Measurements from ENCODE around the gene CSTA. TPM values are rescaled to one million over a fixed set of nuclear protein-coding genes. Genes with fewer than 3 reads are reported as not detected.

Gene CSTA
- total and polyA plus RNA-seq, 2 of the 8 experiments (the other 6 are each of a cell fraction or from before 2014, with no cell fraction given): not detected

GRCh38 chr3:122355612-122356011 lies 30.6 kb downstream of the CSTA start:
- Histone ChIP-seq H2AK5ac (ENCODE audit: low read depth, low read length) (no peak overlapping the region), H3K9ac (replicated peaks in 1 of 4; ENCODE audit: extremely low read depth in 1 of 4, low read depth in 3 of 4, low read length in 3 of 4) (no peak overlapping the region), H3K27ac (ENCODE audit: low read depth, low read length) (no peak overlapping the region), H4K5ac (ENCODE audit: insufficient read length, low read depth, low read length) (no peak overlapping the region), H3K27me3 (replicated peaks in 1 of 4; ENCODE audit: control insufficient read depth in 3 of 4, extremely low read depth in 1 of 4, insufficient read depth in 3 of 4, low read length in 3 of 4) (no peaks in the 10 kb centered on the region), H3K4me3 (ENCODE audit: extremely low read depth in 1 of 4, insufficient read depth in 2 of 4, low read depth in 3 of 4, low read length in 4 of 4) (no peak overlapping the region), H3K18ac (ENCODE audit: extremely low read depth, low read length) (no peak overlapping the region), H3K23me2 (ENCODE audit: low read depth, low read length) (no peaks in the 10 kb centered on the region), H2BK5ac (ENCODE audit: low read depth, low read length) (no peak overlapping the region), H2BK12ac (ENCODE audit: low read depth, low read length) (no peak overlapping the region), H4K8ac (ENCODE audit: extremely low read depth, insufficient read depth, low read length) (no peak overlapping the region), H3K79me2 (ENCODE audit: control insufficient read depth in 1 of 2, insufficient read depth in 2 of 2, low read length in 2 of 2) (no peaks in the 10 kb centered on the region), H4K20me1 (replicated peaks in 1 of 2; ENCODE audit: control insufficient read depth in 1 of 2, insufficient read depth in 2 of 2, low read length in 2 of 2) (peaks cover 0 to 2% of the 10 kb centered on the region in 2 experiments), H3K4me1 (replicated peaks in 1 of 4; ENCODE audit: control insufficient read depth in 3 of 4, insufficient read depth in 4 of 4, low read length in 3 of 4) (no peaks in the 10 kb centered on the region), H3K4me2 (ENCODE audit: insufficient read depth in 1 of 2, low read depth in 2 of 2, low read length in 2 of 2) (no peak overlapping the region), H2BK15ac (ENCODE audit: low read length) (no peak overlapping the region), H3K14ac (ENCODE audit: insufficient read length) (no peak overlapping the region), H3K79me1 (ENCODE audit: low read depth, low read length) (no peaks in the 10 kb centered on the region), H3K36me3 (ENCODE audit: control insufficient read depth in 2 of 4, insufficient read depth in 4 of 4, low read length in 3 of 4) (peaks cover 0 to 10% (median 5%) of the 10 kb centered on the region in 4 experiments; a peak in 3 of 8 replicates), H2BK20ac (ENCODE audit: low read length) (no peak overlapping the region; the same call in 1 of the 2 replicates), H2AFZ (ENCODE audit: low read length) (no peak overlapping the region), H3K4ac (replicated peaks; ENCODE audit: insufficient read length, low read depth, low read length) (no peak overlapping the region), H3K56ac (replicated peaks; ENCODE audit: insufficient read length, low read depth, low read length) (no peak overlapping the region), H2BK120ac (replicated peaks; ENCODE audit: low read depth, low read length) (no peak overlapping the region), H3K23ac (ENCODE audit: insufficient read length) (no peak overlapping the region), H4K91ac (replicated peaks; ENCODE audit: insufficient read length, low read length) (no peak overlapping the region), H3K9me3 (ENCODE audit: insufficient read depth in 2 of 2, low read depth in 1 of 2, low read length in 1 of 2) (no peaks in the 10 kb centered on the region)
- no peak for FAIRE-seq
- CTCF ChIA-PET (ENCODE audit: partially characterized antibody): interaction anchor here (1.0 to 5.2 kb wide), 6 partner anchors 48 to 366 kb away, joined by 3 to 35 read pairs (median 4); no protein-coding TSS in a partner anchor
- WGBS, 2 experiments (ENCODE audit: extremely low coverage in 1 of 2, insufficient coverage in 1 of 2, insufficient read length in 1 of 2, insufficient replicate concordance in 2 of 2, low coverage in 1 of 2, low lambda C conversion rate in 2 of 2, missing lambda C conversion rate in 1 of 2): 74% methylated on average over 4 of the region's 4 CpGs; no CpG with 5 or more reads in 1 of the 2 experiments
- POLR2A ChIA-PET (ENCODE audit: partially characterized antibody): interaction anchor here (1.4 kb wide), 1 partner anchor 27 kb away, joined by 4 read pairs; the partner anchor contains the start of gene MIX23
- TF ChIP-seq SIRT6 (IDR thresholded peaks at IDR 0.05; ENCODE audit: low read length) (no peak), CBX8 (IDR thresholded peaks at IDR 0.05; ENCODE audit: borderline replicate concordance, low read depth, low read length) (no peak), SP1 (IDR thresholded peaks at IDR 0.05; ENCODE audit: low read depth, low read length) (no peak), CHD2 (IDR thresholded peaks at IDR 0.05; ENCODE audit: low read length) (no peak)
- no peak for DNase-seq (ENCODE audit: low read depth in 1 of 2, low spot score in 2 of 2)

Measured in H1 (cell line).